ENCODE results near the gene NFE2. TPM values are rescaled to one million over a fixed set of nuclear protein-coding genes. Genes with fewer than 3 reads are reported as not detected.

Gene NFE2
- polyA plus RNA-seq, 1 experiment = 0.25 TPM

DNA sequence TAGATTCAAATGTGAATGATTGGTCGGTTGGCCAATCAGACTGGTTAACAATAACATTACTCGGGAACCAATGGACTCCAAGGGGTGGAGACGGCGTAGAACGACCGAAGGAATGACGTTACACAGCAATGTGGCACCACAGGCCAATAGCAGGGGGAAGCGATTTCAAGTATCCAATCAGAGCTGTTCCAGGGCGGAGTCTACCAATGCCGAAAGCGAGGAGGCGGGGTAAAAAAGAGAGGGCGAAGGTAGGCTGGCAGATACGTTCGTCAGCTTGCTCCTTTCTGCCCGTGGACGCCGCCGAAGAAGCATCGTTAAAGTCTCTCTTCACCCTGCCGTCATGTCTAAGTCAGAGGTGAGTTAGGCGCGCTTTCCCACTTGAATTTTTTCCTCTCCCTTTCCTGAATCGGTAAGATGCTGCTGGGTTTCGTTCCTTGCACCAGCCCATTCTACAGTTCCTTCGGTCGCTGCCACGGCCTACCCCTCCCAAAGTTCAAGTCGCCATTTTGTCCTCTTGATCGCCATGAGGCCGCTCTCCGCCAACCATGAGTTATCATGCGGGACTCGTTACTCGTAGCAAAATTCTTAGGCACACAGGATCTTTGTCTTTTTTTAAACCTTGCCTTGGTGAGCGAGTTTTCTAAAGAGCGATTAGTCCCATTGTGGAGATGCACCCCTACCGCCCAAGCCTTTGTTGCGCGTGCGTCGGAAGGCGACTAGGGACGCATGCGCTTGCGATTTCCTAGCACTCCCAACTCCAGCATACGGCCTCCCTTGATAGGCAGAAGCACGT is 20.2 kb downstream of the NFE2 start, which contains the start of gene HNRNPA1:
Gene HNRNPA1, plus strand, starts transcription at position 259 of the 793 bp plus-strand sequence. Its CDS starts 82 bp downstream, at position 341.
- H3K27ac ChIP-seq (ENCODE audit: low read depth, low read length) = peak within 1 kb of the TSS; percentile 87

GRCh38 chr12:54279632-54280467 is 21.0 kb downstream of the NFE2 start, which contains the start of gene CBX5:
Gene CBX5 (minus strand): TSS chr12:54280122. CDS start chr12:54257650, 22,472 bp downstream.
- no peak for TF ChIP-seq CTCF (IDR thresholded peaks at IDR 0.05; ENCODE audit: low read depth, low read length)
- ChIA-PET CTCF (interaction anchor here (0.6 to 3.2 kb wide), 11 partner anchors 14 to 100 kb away, joined by 3 to 22 read pairs (median 5); partner anchors contain the start of gene COPZ1), POLR2A (interaction anchor here (0.6 to 2.6 kb wide), 29 partner anchors 9 to 138 kb away, joined by 3 to 36 read pairs (median 5); partner anchors contain the start of genes COPZ1 and NFE2)
- Histone ChIP-seq H3K4me3 (ENCODE audit: low read depth, low read length) (peak within 1 kb of the TSS; percentile 93), H3K9me3 (ENCODE audit: control insufficient read depth, insufficient read depth, low read length) (no peaks in the 10 kb centered on the region), H3K27ac (ENCODE audit: low read depth, low read length) (peak within 1 kb of the TSS; percentile 87), H3K27me3 (ENCODE audit: control insufficient read depth, insufficient read depth, low read length) (no peaks in the 10 kb centered on the region)
- DNase-seq (ENCODE audit: low read depth, low spot score) = peak; percentile 100

More for the DNA sequence above, 20.2 kb downstream of the NFE2 start, which contains the start of gene HNRNPA1:
- ChIA-PET POLR2A (interaction anchor here (0.6 to 2.6 kb wide), 30 partner anchors 8 to 136 kb away, joined by 3 to 36 read pairs (median 5); partner anchors contain the start of genes COPZ1 and NFE2), CTCF (interaction anchor here (0.7 to 3.2 kb wide), 11 partner anchors 13 to 99 kb away, joined by 3 to 22 read pairs (median 5); partner anchors contain the start of gene COPZ1)
- peak; percentile 100 for DNase-seq (ENCODE audit: low read depth, low spot score)
- Histone ChIP-seq H3K27me3 (ENCODE audit: control insufficient read depth, insufficient read depth, low read length) (no peaks in the 10 kb centered on the region), H3K4me3 (ENCODE audit: low read depth, low read length) (peak within 1 kb of the TSS; percentile 93), H3K9me3 (ENCODE audit: control insufficient read depth, insufficient read depth, low read length) (no peaks in the 10 kb centered on the region)
- TF ChIP-seq CTCF (IDR thresholded peaks at IDR 0.05; ENCODE audit: low read depth, low read length) = no peak

DNA sequence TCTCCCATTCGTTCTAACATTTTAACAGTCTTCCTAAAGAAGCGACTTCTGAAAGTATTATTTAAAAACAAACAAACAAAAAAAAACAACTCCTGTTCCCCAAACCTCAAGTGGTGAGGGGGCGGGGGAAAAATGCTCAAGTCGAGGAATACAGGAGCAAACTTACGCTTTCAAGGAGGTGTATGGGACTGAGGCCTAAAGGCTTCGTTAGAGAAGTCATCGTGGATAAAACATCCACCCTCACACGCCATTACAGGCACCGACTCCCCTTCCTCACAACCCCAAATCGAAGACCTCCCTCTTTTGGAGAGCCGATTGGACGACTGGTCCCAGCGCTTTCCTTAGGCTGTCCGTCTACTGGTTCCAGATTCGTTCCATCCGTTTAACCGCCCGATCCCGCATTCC is 21.6 kb downstream of the NFE2 start:
- DNase-seq (ENCODE audit: low read depth, low spot score) = no peak
- Histone ChIP-seq H3K27ac (ENCODE audit: low read depth, low read length) (peak overlapping the region; percentile 85), H3K27me3 (ENCODE audit: control insufficient read depth, insufficient read depth, low read length) (no peaks in the 10 kb centered on the region), H3K9me3 (ENCODE audit: control insufficient read depth, insufficient read depth, low read length) (no peaks in the 10 kb centered on the region), H3K4me3 (ENCODE audit: low read depth, low read length) (peak overlapping the region; percentile 70)
- CTCF ChIA-PET = interaction anchor here (0.6 to 3.2 kb wide), 7 partner anchors 14 to 100 kb away, joined by 3 to 22 read pairs (median 5); partner anchors contain the start of gene COPZ1
- no peak for TF ChIP-seq CTCF (IDR thresholded peaks at IDR 0.05; ENCODE audit: low read depth, low read length)
- POLR2A ChIA-PET = interaction anchor here (0.6 to 2.6 kb wide), 17 partner anchors 9 to 138 kb away, joined by 3 to 36 read pairs (median 8); partner anchors contain the start of genes COPZ1 and NFE2

GRCh38 chr12:54277823-54278276 is 23.0 kb downstream of the NFE2 start:
- ChIA-PET POLR2A (interaction anchor here (0.6 to 1.2 kb wide), 2 partner anchors 20 to 48 kb away, joined by 3 to 5 read pairs; no protein-coding TSS in a partner anchor), CTCF (interaction anchor here (1.0 to 1.4 kb wide), 3 partner anchors 26 to 64 kb away, joined by 3 to 4 read pairs (median 3); partner anchors contain the start of gene COPZ1)
- no peak for DNase-seq (ENCODE audit: low read depth, low spot score)
- H3K9me3 ChIP-seq (ENCODE audit: control insufficient read depth, insufficient read depth, low read length) = no peaks in the 10 kb centered on the region
- H3K27me3 ChIP-seq (ENCODE audit: control insufficient read depth, insufficient read depth, low read length) = no peaks in the 10 kb centered on the region
- TF ChIP-seq CTCF (IDR thresholded peaks at IDR 0.05; ENCODE audit: low read depth, low read length) = no peak
- no peak overlapping the region for H3K27ac ChIP-seq (ENCODE audit: low read depth, low read length)
- peak overlapping the region; percentile 70 for H3K4me3 ChIP-seq (ENCODE audit: low read depth, low read length)

Measured in AG04450 (cell line).